Measurements from ENCODE around the gene HES3. TPM values are rescaled to one million over a fixed set of nuclear protein-coding genes. Genes with fewer than 3 reads are reported as not detected.

HES3 gene
- total RNA-seq, 4 donors from 2014 or later, result not detected

GRCh38 chr1:6243053-6243834 lies 735 bp upstream of the HES3 start:
- DNase-seq (no peak), ATAC-seq (no peak)
- in situ Hi-C loops (cut with MboI; ENCODE audit: low sequenced_read_pairs in 4 of 4) (loop anchor here in 3 of 4 donors (10.0 to 25.0 kb wide), 3 partner anchors 102 to 169 kb away; partner anchors contain the start of genes ESPN (in 1 of the 3) and HES2 (in 1 of the 3)), intact Hi-C loops (cut with DNase I; ENCODE audit: low total_unique reads) (no loop called here)
- H3K27me3 ChIP-seq, result peaks cover 50 to 76% (median 58%) of the 10 kb centered on the region in 3 donors
- H3K9me3 ChIP-seq, result no peaks in the 10 kb centered on the region
- H3K4me3 ChIP-seq, result no peak overlapping the region
- peaks cover 3 to 8% of the 10 kb centered on the region in 2 donors for H3K4me1 ChIP-seq
- H3K27ac ChIP-seq, result no peak overlapping the region
- H3K36me3 ChIP-seq, result no peaks in the 10 kb centered on the region
- TF ChIP-seq POLR2A (IDR thresholded peaks at IDR 0.05), result no peak
- TF ChIP-seq, protein P1, sequence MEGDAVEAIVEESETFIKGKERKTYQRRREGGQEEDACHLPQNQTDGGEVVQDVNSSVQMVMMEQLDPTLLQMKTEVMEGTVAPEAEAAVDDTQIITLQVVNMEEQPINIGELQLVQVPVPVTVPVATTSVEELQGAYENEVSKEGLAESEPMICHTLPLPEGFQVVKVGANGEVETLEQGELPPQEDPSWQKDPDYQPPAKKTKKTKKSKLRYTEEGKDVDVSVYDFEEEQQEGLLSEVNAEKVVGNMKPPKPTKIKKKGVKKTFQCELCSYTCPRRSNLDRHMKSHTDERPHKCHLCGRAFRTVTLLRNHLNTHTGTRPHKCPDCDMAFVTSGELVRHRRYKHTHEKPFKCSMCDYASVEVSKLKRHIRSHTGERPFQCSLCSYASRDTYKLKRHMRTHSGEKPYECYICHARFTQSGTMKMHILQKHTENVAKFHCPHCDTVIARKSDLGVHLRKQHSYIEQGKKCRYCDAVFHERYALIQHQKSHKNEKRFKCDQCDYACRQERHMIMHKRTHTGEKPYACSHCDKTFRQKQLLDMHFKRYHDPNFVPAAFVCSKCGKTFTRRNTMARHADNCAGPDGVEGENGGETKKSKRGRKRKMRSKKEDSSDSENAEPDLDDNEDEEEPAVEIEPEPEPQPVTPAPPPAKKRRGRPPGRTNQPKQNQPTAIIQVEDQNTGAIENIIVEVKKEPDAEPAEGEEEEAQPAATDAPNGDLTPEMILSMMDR (IDR thresholded peaks at IDR 0.05 in 4 of 5, conservative IDR thresholded peaks at IDR 0.05 in 1 of 5), result no peak

- Histone ChIP-seq H3K27ac (no peak overlapping the region), H3K4me3 (no peak overlapping the region), H3K4me1 (peaks cover 3 to 8% of the 10 kb centered on the region in 2 donors), H3K27me3 (peaks cover 58 to 81% (median 65%) of the 10 kb centered on the region in 3 donors), H3K36me3 (no peaks in the 10 kb centered on the region), H3K9me3 (no peaks in the 10 kb centered on the region)
- intact Hi-C loops (cut with DNase I; ENCODE audit: low total_unique reads) (loop anchor here (2.0 to 5.0 kb wide), 2 partner anchors 36 to 38 kb away; no protein-coding TSS in a partner anchor), in situ Hi-C loops (cut with MboI; ENCODE audit: low sequenced_read_pairs in 4 of 4) (loop anchor here (5.0 to 25.0 kb wide), 4 partner anchors 100 to 168 kb away; partner anchors contain the start of genes ESPN (in 1 of the 4) and HES2 (in 1 of the 4))
- DNase-seq (no peak), ATAC-seq (no peak)
- TF ChIP-seq, protein P1 (IDR thresholded peaks at IDR 0.05 in 4 of 5, conservative IDR thresholded peaks at IDR 0.05 in 1 of 5), result no peak
- no peak for TF ChIP-seq POLR2A (IDR thresholded peaks at IDR 0.05)
Observed at GRCh38 chr1:6244401-6245049, 546 bp downstream of the HES3 start.

DNA sequence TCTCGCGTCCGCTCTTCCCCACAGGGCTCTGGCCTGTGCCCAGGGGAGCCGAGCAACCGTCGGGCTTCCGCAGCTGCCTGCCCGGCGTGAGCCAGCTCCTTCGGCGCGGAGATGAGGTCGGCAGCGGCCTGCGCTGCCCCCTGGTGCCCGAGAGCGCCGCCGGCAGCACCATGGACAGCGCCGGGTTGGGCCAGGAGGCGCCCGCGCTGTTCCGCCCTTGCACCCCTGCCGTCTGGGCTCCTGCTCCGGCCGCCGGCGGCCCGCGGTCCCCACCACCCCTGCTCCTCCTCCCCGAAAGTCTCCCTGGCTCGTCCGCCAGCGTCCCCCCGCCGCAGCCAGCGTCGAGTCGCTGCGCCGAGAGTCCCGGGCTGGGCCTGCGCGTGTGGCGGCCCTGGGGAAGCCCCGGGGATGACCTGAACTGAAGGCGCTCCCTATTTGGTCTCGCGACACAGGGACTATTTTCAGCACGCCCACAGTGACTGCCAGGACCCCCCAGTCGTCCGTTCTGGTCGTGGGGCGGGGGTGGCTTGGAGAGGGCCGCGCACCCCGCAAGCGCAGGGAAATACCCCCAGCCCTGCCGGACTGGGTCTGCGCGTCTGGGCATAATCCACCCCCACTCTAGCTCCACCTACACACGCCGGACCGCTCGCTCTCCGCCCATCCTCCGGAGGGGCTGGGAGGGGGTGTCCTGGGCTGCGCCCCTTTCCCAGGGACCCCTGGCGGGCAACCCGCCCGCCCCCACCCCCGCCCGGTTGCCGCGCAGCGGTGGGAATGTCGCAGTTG lies 1.3 kb downstream of the HES3 start:
- Histone ChIP-seq H3K4me1 (peaks cover 3 to 8% of the 10 kb centered on the region in 2 donors), H3K36me3 (no peaks in the 10 kb centered on the region), H3K4me3 (no peak overlapping the region), H3K27me3 (peaks cover 52 to 81% (median 69%) of the 10 kb centered on the region in 3 donors), H3K9me3 (no peaks in the 10 kb centered on the region), H3K27ac (no peak overlapping the region)
- peak; percentile 48 to 65 for ATAC-seq
- in situ Hi-C loops (cut with MboI; ENCODE audit: low sequenced_read_pairs in 4 of 4) (loop anchor here (5.0 to 25.0 kb wide), 4 partner anchors 100 to 167 kb away; partner anchors contain the start of genes ESPN (in 1 of the 4) and HES2 (in 1 of the 4)), intact Hi-C loops (cut with DNase I; ENCODE audit: low total_unique reads) (loop anchor here (2.0 to 5.0 kb wide), 2 partner anchors 36 to 37 kb away; no protein-coding TSS in a partner anchor)
- TF ChIP-seq POLR2A (IDR thresholded peaks at IDR 0.05), result no peak
- TF ChIP-seq, protein P1 (IDR thresholded peaks at IDR 0.05 in 4 of 5, conservative IDR thresholded peaks at IDR 0.05 in 1 of 5), result peak; percentile 49 to 84 (median 71)
- peak in 1 of 2 donors; percentile 39 for DNase-seq

GRCh38 chr1:6245869-6246496 lies 2.0 kb downstream of the HES3 start:
- Histone ChIP-seq H3K4me1 (peaks cover 3 to 8% of the 10 kb centered on the region in 2 donors), H3K27ac (no peak overlapping the region), H3K27me3 (peaks cover 46 to 83% (median 66%) of the 10 kb centered on the region in 3 donors), H3K9me3 (no peaks in the 10 kb centered on the region), H3K36me3 (no peaks in the 10 kb centered on the region), H3K4me3 (no peak overlapping the region)
- intact Hi-C loops (cut with DNase I; ENCODE audit: low total_unique reads), result loop anchor here (1.0 to 5.0 kb wide), 4 partner anchors 36 to 158 kb away; no protein-coding TSS in a partner anchor
- in situ Hi-C loops (cut with MboI; ENCODE audit: low sequenced_read_pairs in 4 of 4), result loop anchor here (5.0 to 25.0 kb wide), 4 partner anchors 99 to 166 kb away; partner anchors contain the start of genes ESPN (in 1 of the 4) and HES2 (in 1 of the 4)
- TF ChIP-seq, protein P1 (IDR thresholded peaks at IDR 0.05 in 4 of 5, conservative IDR thresholded peaks at IDR 0.05 in 1 of 5), result no peak
- DNase-seq (no peak), ATAC-seq (no peak)
